ENCODE results near the gene LGI1. TPM values are rescaled to one million over a fixed set of nuclear protein-coding genes. Genes with fewer than 3 reads are reported as not detected.

The LGI1 gene
- total RNA-seq, 1 donor from 2014 or later = not detected

GRCh38 chr10:93837822-93838221 lies 80.1 kb downstream of the LGI1 start:
- H3K4me3 ChIP-seq (ENCODE audit: low read depth, low read length) = no peak overlapping the region
- DNase-seq (ENCODE audit: low read depth) = no peak
- no peaks in the 10 kb centered on the region for H3K36me3 ChIP-seq (ENCODE audit: control insufficient read depth, insufficient read depth, low read length)
- H3K27me3 ChIP-seq (ENCODE audit: control insufficient read depth, insufficient read depth, low read length) = no peaks in the 10 kb centered on the region
- no peak for TF ChIP-seq CTCF (IDR thresholded peaks at IDR 0.05; ENCODE audit: insufficient read depth, low read length, poor library complexity, severe bottlenecking)

GRCh38 chr10:93838278-93838677 lies 80.5 kb downstream of the LGI1 start:
- no peak overlapping the region for H3K4me3 ChIP-seq (ENCODE audit: low read depth, low read length)
- no peaks in the 10 kb centered on the region for H3K27me3 ChIP-seq (ENCODE audit: control insufficient read depth, insufficient read depth, low read length)
- no peak for TF ChIP-seq CTCF (IDR thresholded peaks at IDR 0.05; ENCODE audit: insufficient read depth, low read length, poor library complexity, severe bottlenecking)
- no peaks in the 10 kb centered on the region for H3K36me3 ChIP-seq (ENCODE audit: control insufficient read depth, insufficient read depth, low read length)
- DNase-seq (ENCODE audit: low read depth) = no peak

DNA sequence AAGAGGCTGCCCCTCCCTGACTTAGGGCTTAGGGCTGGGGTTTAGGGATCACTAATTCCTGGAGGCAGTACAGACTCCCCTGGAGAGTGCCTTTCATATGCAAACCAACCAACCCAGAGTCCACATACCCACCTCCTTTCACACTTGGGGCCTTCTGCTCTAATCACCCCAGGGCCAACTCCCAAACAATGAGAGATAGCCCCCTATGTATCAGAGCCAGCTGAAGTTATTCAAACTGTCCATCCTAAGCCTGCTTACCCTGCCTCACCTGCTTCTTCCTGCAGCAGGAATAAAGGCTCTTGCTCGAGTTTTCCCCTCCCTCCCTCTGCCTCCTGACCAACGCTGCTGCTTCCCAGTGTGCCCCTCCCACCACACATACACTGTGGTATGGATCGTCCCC lies 84.2 kb downstream of the LGI1 start:
- TF ChIP-seq CTCF (IDR thresholded peaks at IDR 0.05; ENCODE audit: insufficient read depth, low read length, poor library complexity, severe bottlenecking) = no peak
- Histone ChIP-seq H3K36me3 (ENCODE audit: control insufficient read depth, insufficient read depth, low read length) (no peaks in the 10 kb centered on the region), H3K4me3 (ENCODE audit: low read depth, low read length) (no peak overlapping the region), H3K27me3 (ENCODE audit: control insufficient read depth, insufficient read depth, low read length) (no peaks in the 10 kb centered on the region)
- no peak for DNase-seq (ENCODE audit: low read depth)

GRCh38 chr10:93844979-93845626 lies 87.4 kb downstream of the LGI1 start:
- H3K36me3 ChIP-seq (ENCODE audit: control insufficient read depth, insufficient read depth, low read length) = no peaks in the 10 kb centered on the region
- H3K4me3 ChIP-seq (ENCODE audit: low read depth, low read length) = no peak overlapping the region
- no peak for TF ChIP-seq CTCF (IDR thresholded peaks at IDR 0.05; ENCODE audit: insufficient read depth, low read length, poor library complexity, severe bottlenecking)
- no peak for DNase-seq (ENCODE audit: low read depth)
- H3K27me3 ChIP-seq (ENCODE audit: control insufficient read depth, insufficient read depth, low read length) = no peaks in the 10 kb centered on the region

Other genes starting within 250 kb of the LGI1 start
- not detected in 2 replicates for gene FFAR4, start 191.3 kb upstream of the LGI1 start, total RNA-seq
- gene RBP4, start 156.7 kb upstream of the LGI1 start, total RNA-seq = not detected in 2 replicates
- gene PDE6C, start 145.4 kb upstream of the LGI1 start, total RNA-seq = not detected in 2 replicates
- 9.6 and 9.8 TPM in 2 replicates for gene FRA10AC1, start 55.3 kb upstream of the LGI1 start, total RNA-seq
- 1.2 and 3.3 TPM in 2 replicates for gene SLC35G1, start 136.0 kb downstream of the LGI1 start, total RNA-seq
- 0.55 and 0.84 TPM in 2 replicates for gene PLCE1, start 236.0 kb downstream of the LGI1 start, total RNA-seq

Data from kidney epithelial cell (primary cell).